ENCODE measurements around the gene OSBPL7.

GRCh38 chr17:47822785-47823184 is 1.2 kb upstream of the OSBPL7 start:
- TF ChIP-seq, protein P1, sequence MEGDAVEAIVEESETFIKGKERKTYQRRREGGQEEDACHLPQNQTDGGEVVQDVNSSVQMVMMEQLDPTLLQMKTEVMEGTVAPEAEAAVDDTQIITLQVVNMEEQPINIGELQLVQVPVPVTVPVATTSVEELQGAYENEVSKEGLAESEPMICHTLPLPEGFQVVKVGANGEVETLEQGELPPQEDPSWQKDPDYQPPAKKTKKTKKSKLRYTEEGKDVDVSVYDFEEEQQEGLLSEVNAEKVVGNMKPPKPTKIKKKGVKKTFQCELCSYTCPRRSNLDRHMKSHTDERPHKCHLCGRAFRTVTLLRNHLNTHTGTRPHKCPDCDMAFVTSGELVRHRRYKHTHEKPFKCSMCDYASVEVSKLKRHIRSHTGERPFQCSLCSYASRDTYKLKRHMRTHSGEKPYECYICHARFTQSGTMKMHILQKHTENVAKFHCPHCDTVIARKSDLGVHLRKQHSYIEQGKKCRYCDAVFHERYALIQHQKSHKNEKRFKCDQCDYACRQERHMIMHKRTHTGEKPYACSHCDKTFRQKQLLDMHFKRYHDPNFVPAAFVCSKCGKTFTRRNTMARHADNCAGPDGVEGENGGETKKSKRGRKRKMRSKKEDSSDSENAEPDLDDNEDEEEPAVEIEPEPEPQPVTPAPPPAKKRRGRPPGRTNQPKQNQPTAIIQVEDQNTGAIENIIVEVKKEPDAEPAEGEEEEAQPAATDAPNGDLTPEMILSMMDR (optimal IDR thresholded peaks at IDR 0.05 in 1 of 3, IDR thresholded peaks at IDR 0.05 in 1 of 3, conservative IDR thresholded peaks at IDR 0.05 in 1 of 3; ENCODE audit: extremely low read depth in 1 of 3, insufficient read depth in 2 of 3, low read length in 3 of 3): no peak
- TF ChIP-seq EZH2 (IDR thresholded peaks at IDR 0.05; ENCODE audit: low read length): no peak

Data from keratinocyte (primary cell).